ENCODE data around the gene CRYBA1.
"Not testable (repeated sequence)": the region's sequence is repeated elsewhere in the genome, so short reads cannot be mapped to it uniquely, and the experiment has no call there.

CRYBA1 gene

GRCh38 chr17:29215717-29216116 is 30.9 kb upstream of the CRYBA1 start:
- Histone ChIP-seq H3K9ac (ENCODE audit: low read depth, low read length) (no peak overlapping the region), H3K4me3 (ENCODE audit: low read depth, low read length) (no peak overlapping the region), H3K27me3 (ENCODE audit: control insufficient read depth, insufficient read depth, low read length) (no peaks in the 10 kb centered on the region), H3K36me3 (ENCODE audit: control insufficient read depth, insufficient read depth, low read length) (no peaks in the 10 kb centered on the region), H3K9me3 (ENCODE audit: control insufficient read depth, insufficient read depth, low read length) (no peaks in the 10 kb centered on the region), H3K4me1 (ENCODE audit: control insufficient read depth, insufficient read depth, low read length) (no peaks in the 10 kb centered on the region)

GRCh38 chr17:29216181-29216580 is 30.5 kb upstream of the CRYBA1 start:
- Histone ChIP-seq H3K4me3 (ENCODE audit: low read depth, low read length) (no peak overlapping the region), H3K9ac (ENCODE audit: low read depth, low read length) (no peak overlapping the region), H3K36me3 (ENCODE audit: control insufficient read depth, insufficient read depth, low read length) (no peaks in the 10 kb centered on the region), H3K4me1 (ENCODE audit: control insufficient read depth, insufficient read depth, low read length) (no peaks in the 10 kb centered on the region), H3K9me3 (ENCODE audit: control insufficient read depth, insufficient read depth, low read length) (no peaks in the 10 kb centered on the region), H3K27me3 (ENCODE audit: control insufficient read depth, insufficient read depth, low read length) (no peaks in the 10 kb centered on the region)

- no peaks in the 10 kb centered on the region for H3K36me3 ChIP-seq (ENCODE audit: control insufficient read depth, insufficient read depth, low read length)
- H3K4me1 ChIP-seq (ENCODE audit: control insufficient read depth, insufficient read depth, low read length) = no peaks in the 10 kb centered on the region
- H3K27me3 ChIP-seq (ENCODE audit: control insufficient read depth, insufficient read depth, low read length) = no peaks in the 10 kb centered on the region
- H3K9me3 ChIP-seq (ENCODE audit: control insufficient read depth, insufficient read depth, low read length) = no peaks in the 10 kb centered on the region
- H3K4me3 ChIP-seq (ENCODE audit: low read depth, low read length) = no peak overlapping the region
- no peak overlapping the region for H3K9ac ChIP-seq (ENCODE audit: low read depth, low read length)
These were observed 29.8 kb upstream of the CRYBA1 start for GRCh38 chr17:29216856-29217255.

GRCh38 chr17:29219378-29220047 is 27.1 kb upstream of the CRYBA1 start:
- Histone ChIP-seq H3K36me3 (ENCODE audit: control insufficient read depth, insufficient read depth, low read length) (no peaks in the 10 kb centered on the region), H3K4me1 (ENCODE audit: control insufficient read depth, insufficient read depth, low read length) (no peaks in the 10 kb centered on the region), H3K9me3 (ENCODE audit: control insufficient read depth, insufficient read depth, low read length) (no peaks in the 10 kb centered on the region), H3K4me3 (ENCODE audit: low read depth, low read length) (no peak overlapping the region), H3K27me3 (ENCODE audit: control insufficient read depth, insufficient read depth, low read length) (no peaks in the 10 kb centered on the region), H3K9ac (ENCODE audit: low read depth, low read length) (no peak overlapping the region)

- H3K9me3 ChIP-seq (ENCODE audit: control insufficient read depth, insufficient read depth, low read length); H3K36me3 ChIP-seq (ENCODE audit: control insufficient read depth, insufficient read depth, low read length); H3K4me3 ChIP-seq (ENCODE audit: low read depth, low read length); H3K4me1 ChIP-seq (ENCODE audit: control insufficient read depth, insufficient read depth, low read length); H3K27me3 ChIP-seq (ENCODE audit: control insufficient read depth, insufficient read depth, low read length); H3K9ac ChIP-seq (ENCODE audit: low read depth, low read length): not testable (repeated sequence)
These were observed 25.3 kb upstream of the CRYBA1 start for GRCh38 chr17:29221338-29221737.

GRCh38 chr17:29225396-29225795 is 21.3 kb upstream of the CRYBA1 start:
- Histone ChIP-seq H3K9me3 (ENCODE audit: control insufficient read depth, insufficient read depth, low read length) (no peaks in the 10 kb centered on the region), H3K9ac (ENCODE audit: low read depth, low read length) (no peak overlapping the region), H3K4me3 (ENCODE audit: low read depth, low read length) (no peak overlapping the region), H3K27me3 (ENCODE audit: control insufficient read depth, insufficient read depth, low read length) (no peaks in the 10 kb centered on the region), H3K36me3 (ENCODE audit: control insufficient read depth, insufficient read depth, low read length) (no peaks in the 10 kb centered on the region), H3K4me1 (ENCODE audit: control insufficient read depth, insufficient read depth, low read length) (no peaks in the 10 kb centered on the region)

- H3K27me3 ChIP-seq (ENCODE audit: control insufficient read depth, insufficient read depth, low read length) = no peaks in the 10 kb centered on the region
- H3K9ac ChIP-seq (ENCODE audit: low read depth, low read length) = no peak overlapping the region
- no peak overlapping the region for H3K4me3 ChIP-seq (ENCODE audit: low read depth, low read length)
- H3K4me1 ChIP-seq (ENCODE audit: control insufficient read depth, insufficient read depth, low read length) = no peaks in the 10 kb centered on the region
- H3K9me3 ChIP-seq (ENCODE audit: control insufficient read depth, insufficient read depth, low read length) = no peaks in the 10 kb centered on the region
- H3K36me3 ChIP-seq (ENCODE audit: control insufficient read depth, insufficient read depth, low read length) = no peaks in the 10 kb centered on the region
These were observed 13.4 kb upstream of the CRYBA1 start for GRCh38 chr17:29233301-29233700.

GRCh38 chr17:29234972-29235371 is 11.7 kb upstream of the CRYBA1 start:
- not testable (repeated sequence) for H3K9me3 ChIP-seq (ENCODE audit: control insufficient read depth, insufficient read depth, low read length); H3K4me3 ChIP-seq (ENCODE audit: low read depth, low read length); H3K4me1 ChIP-seq (ENCODE audit: control insufficient read depth, insufficient read depth, low read length); H3K36me3 ChIP-seq (ENCODE audit: control insufficient read depth, insufficient read depth, low read length); H3K9ac ChIP-seq (ENCODE audit: low read depth, low read length); H3K27me3 ChIP-seq (ENCODE audit: control insufficient read depth, insufficient read depth, low read length)

GRCh38 chr17:29235904-29236303 is 10.8 kb upstream of the CRYBA1 start:
- Histone ChIP-seq H3K9ac (ENCODE audit: low read depth, low read length) (no peak overlapping the region), H3K4me1 (ENCODE audit: control insufficient read depth, insufficient read depth, low read length) (peaks cover 7% of the 10 kb centered on the region), H3K9me3 (ENCODE audit: control insufficient read depth, insufficient read depth, low read length) (no peaks in the 10 kb centered on the region), H3K4me3 (ENCODE audit: low read depth, low read length) (no peak overlapping the region), H3K36me3 (ENCODE audit: control insufficient read depth, insufficient read depth, low read length) (no peaks in the 10 kb centered on the region), H3K27me3 (ENCODE audit: control insufficient read depth, insufficient read depth, low read length) (no peaks in the 10 kb centered on the region)

GRCh38 chr17:29237476-29238132 is 9.1 kb upstream of the CRYBA1 start:
- no peak overlapping the region for H3K4me3 ChIP-seq (ENCODE audit: low read depth, low read length)
- H3K27me3 ChIP-seq (ENCODE audit: control insufficient read depth, insufficient read depth, low read length) = no peaks in the 10 kb centered on the region
- H3K4me1 ChIP-seq (ENCODE audit: control insufficient read depth, insufficient read depth, low read length) = peaks cover 13% of the 10 kb centered on the region
- no peaks in the 10 kb centered on the region for H3K36me3 ChIP-seq (ENCODE audit: control insufficient read depth, insufficient read depth, low read length)
- no peaks in the 10 kb centered on the region for H3K9me3 ChIP-seq (ENCODE audit: control insufficient read depth, insufficient read depth, low read length)
- no peak overlapping the region for H3K9ac ChIP-seq (ENCODE audit: low read depth, low read length)

GRCh38 chr17:29238133-29238850 is 8.4 kb upstream of the CRYBA1 start:
- Histone ChIP-seq H3K4me1 (ENCODE audit: control insufficient read depth, insufficient read depth, low read length) (peaks cover 13% of the 10 kb centered on the region), H3K36me3 (ENCODE audit: control insufficient read depth, insufficient read depth, low read length) (no peaks in the 10 kb centered on the region), H3K27me3 (ENCODE audit: control insufficient read depth, insufficient read depth, low read length) (no peaks in the 10 kb centered on the region), H3K4me3 (ENCODE audit: low read depth, low read length) (no peak overlapping the region), H3K9ac (ENCODE audit: low read depth, low read length) (no peak overlapping the region), H3K9me3 (ENCODE audit: control insufficient read depth, insufficient read depth, low read length) (no peaks in the 10 kb centered on the region)

- Histone ChIP-seq H3K4me1 (ENCODE audit: control insufficient read depth, insufficient read depth, low read length) (peaks cover 13% of the 10 kb centered on the region), H3K4me3 (ENCODE audit: low read depth, low read length) (no peak overlapping the region), H3K36me3 (ENCODE audit: control insufficient read depth, insufficient read depth, low read length) (no peaks in the 10 kb centered on the region), H3K27me3 (ENCODE audit: control insufficient read depth, insufficient read depth, low read length) (no peaks in the 10 kb centered on the region), H3K9ac (ENCODE audit: low read depth, low read length) (no peak overlapping the region), H3K9me3 (ENCODE audit: control insufficient read depth, insufficient read depth, low read length) (no peaks in the 10 kb centered on the region)
These were observed 6.2 kb upstream of the CRYBA1 start for GRCh38 chr17:29240477-29240876.

Data from iPS-15b (cell line).